Endothelial cell (in vitro differentiated cells): Measurements from ENCODE around the gene PARP2. TPM values are rescaled to one million over a fixed set of nuclear protein-coding genes. Genes with fewer than 3 reads are reported as not detected.

Experiments used
- DNase-seq: peaks from one replicate; pipeline ENCODE4 v3.0.0; 2021; ENCODE audit warnings: low spot score
- H3K27ac Mint-ChIP-seq: one replicate; pipeline ENCODE4 v1.8.0; 2021; ENCODE audit warnings: mixed read lengths, inconsistent platforms; ENCODE audit not compliant: unreplicated experiment
- H3K27me3 Mint-ChIP-seq: one replicate; pipeline ENCODE4 v1.8.0; 2021; ENCODE audit warnings: mild to moderate bottlenecking, moderate library complexity, mixed read lengths, inconsistent platforms; ENCODE audit not compliant: unreplicated experiment
- H3K36me3 Mint-ChIP-seq: one replicate; pipeline ENCODE4 v1.8.0; 2021; ENCODE audit warnings: mild to moderate bottlenecking, low read depth, mixed read lengths, inconsistent platforms; ENCODE audit not compliant: unreplicated experiment
- H3K4me1 Mint-ChIP-seq: one replicate; pipeline ENCODE4 v1.8.0; 2021; ENCODE audit warnings: mild to moderate bottlenecking, mixed read lengths, inconsistent platforms; ENCODE audit not compliant: unreplicated experiment
- H3K4me3 Mint-ChIP-seq: one replicate; pipeline ENCODE4 v1.8.0; 2021; ENCODE audit warnings: mild to moderate bottlenecking, mixed read lengths, inconsistent platforms; ENCODE audit not compliant: unreplicated experiment
- H3K9me3 Mint-ChIP-seq: one replicate; pipeline ENCODE4 v1.8.0; 2021; ENCODE audit warnings: mixed read lengths, inconsistent platforms; ENCODE audit not compliant: unreplicated experiment
- CTCF ChIP-seq: fragments of 200-600 bp; sonication (generic); IDR thresholded peaks from one replicate; pipeline ENCODE4 v1.5.0; 2021; ENCODE audit warnings: antibody characterized with exemption; ENCODE audit not compliant: unreplicated experiment
- total RNA-seq: library from RNA; stranded (reverse); fragmentation: NEBNext Ultra II Directional; extraction: Animal tissue kit (Norgen Biotek cat#: 25700); gene quantifications from one replicate; pipeline ENCODE4 v1.2.1, GENCODE V29; 2021; ENCODE audit not compliant: unreplicated experiment

The PARP2 gene
- total RNA-seq, 1 donor from 2014 or later: 24.4 TPM

- DNase-seq: no peak
- TF ChIP-seq CTCF: no peak
- H3K36me3 Mint-ChIP-seq: peaks cover 64% of the 10 kb centered on the region
- no peaks in the 10 kb centered on the region for H3K4me1 Mint-ChIP-seq
- peaks cover 8% of the 10 kb centered on the region for H3K27me3 Mint-ChIP-seq
- H3K9me3 Mint-ChIP-seq: no peaks in the 10 kb centered on the region
- H3K4me3 Mint-ChIP-seq: no peak overlapping the region
- H3K27ac Mint-ChIP-seq: no peak overlapping the region
Measured at GRCh38 chr14:20386276-20386855, 42.9 kb downstream of the PARP2 start.

GRCh38 chr14:20387576-20387975 lies 44.1 kb downstream of the PARP2 start:
- TF ChIP-seq CTCF: no peak
- H3K4me1 Mint-ChIP-seq: no peaks in the 10 kb centered on the region
- H3K36me3 Mint-ChIP-seq: peaks cover 58% of the 10 kb centered on the region
- DNase-seq: no peak
- peak overlapping the region; percentile 49 for H3K4me3 Mint-ChIP-seq
- H3K27me3 Mint-ChIP-seq: peaks cover 2% of the 10 kb centered on the region
- no peak overlapping the region for H3K27ac Mint-ChIP-seq
- H3K9me3 Mint-ChIP-seq: no peaks in the 10 kb centered on the region

- DNase-seq: no peak
- peaks cover 52% of the 10 kb centered on the region for H3K36me3 Mint-ChIP-seq
- H3K4me1 Mint-ChIP-seq: no peaks in the 10 kb centered on the region
- no peak for TF ChIP-seq CTCF
- peak overlapping the region; percentile 49 for H3K4me3 Mint-ChIP-seq
- H3K9me3 Mint-ChIP-seq: no peaks in the 10 kb centered on the region
- no peak overlapping the region for H3K27ac Mint-ChIP-seq
- peaks cover 2% of the 10 kb centered on the region for H3K27me3 Mint-ChIP-seq
Measured at GRCh38 chr14:20388159-20388558, 44.7 kb downstream of the PARP2 start.

GRCh38 chr14:20391505-20391904 lies 48.1 kb downstream of the PARP2 start:
- no peak overlapping the region for H3K4me3 Mint-ChIP-seq
- TF ChIP-seq CTCF: no peak
- peaks cover 45% of the 10 kb centered on the region for H3K36me3 Mint-ChIP-seq

GRCh38 chr14:20397511-20397910 lies 54.1 kb downstream of the PARP2 start:
- Mint-ChIP-seq H3K4me1 (no peaks in the 10 kb centered on the region), H3K27ac (no peak overlapping the region), H3K36me3 (peaks cover 40% of the 10 kb centered on the region)

More at GRCh38 chr14:20391505-20391904, 48.1 kb downstream of the PARP2 start:
- H3K4me1 Mint-ChIP-seq: no peaks in the 10 kb centered on the region
- no peak for DNase-seq
- no peaks in the 10 kb centered on the region for H3K27me3 Mint-ChIP-seq
- H3K27ac Mint-ChIP-seq: no peak overlapping the region
- no peaks in the 10 kb centered on the region for H3K9me3 Mint-ChIP-seq

More at GRCh38 chr14:20397511-20397910, 54.1 kb downstream of the PARP2 start:
- H3K27me3 Mint-ChIP-seq: no peaks in the 10 kb centered on the region
- no peaks in the 10 kb centered on the region for H3K9me3 Mint-ChIP-seq
- TF ChIP-seq CTCF: no peak
- H3K4me3 Mint-ChIP-seq: no peak overlapping the region
- DNase-seq: no peak
